NCI-H1930 (cell line): ENCODE data around the gene MRPL44.

Experiments used
- DNase-seq, 2 experiments: peaks; one replicate each; lab custom pipeline; 2025; lab: John Stamatoyannopoulos, UW

MRPL44 gene

DNA sequence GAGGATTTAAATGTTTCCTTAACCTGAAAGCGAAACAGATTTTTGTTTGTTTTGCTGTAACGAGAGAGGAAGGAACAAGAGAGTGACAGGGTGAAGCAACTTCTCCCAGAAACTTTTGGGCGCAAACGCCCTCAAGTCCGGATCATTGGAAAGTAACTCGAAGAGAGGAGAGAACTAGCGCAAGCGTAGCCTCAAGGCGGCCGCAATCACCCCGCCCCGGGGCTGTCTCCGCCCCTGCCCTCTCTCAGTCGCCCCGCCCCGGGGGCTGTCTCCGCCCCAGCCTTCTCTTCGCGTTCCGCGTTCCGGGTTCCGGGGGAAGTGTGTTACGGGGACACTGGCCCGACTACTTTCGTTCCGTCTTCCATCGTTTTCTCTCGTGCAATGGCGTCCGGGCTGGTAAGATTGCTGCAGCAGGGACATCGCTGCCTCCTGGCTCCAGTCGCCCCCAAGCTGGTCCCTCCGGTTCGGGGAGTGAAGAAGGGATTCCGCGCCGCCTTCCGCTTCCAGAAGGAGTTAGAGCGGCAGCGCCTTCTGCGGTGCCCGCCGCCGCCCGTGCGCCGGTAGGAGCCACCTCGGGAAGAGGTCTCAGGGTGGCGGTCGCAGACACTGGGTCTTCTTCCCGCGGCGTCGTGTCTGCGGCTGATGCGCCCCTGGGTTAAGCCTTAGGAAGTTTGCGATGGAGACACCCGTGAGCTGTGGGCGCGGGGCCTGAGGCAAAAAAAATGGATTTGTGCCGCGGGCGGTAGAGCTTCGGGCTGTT is at the start of gene MRPL44:
Gene MRPL44 (plus strand): TSS at position 372 of the 760 bp plus-strand sequence. CDS start 10 bp downstream, at position 382.
- peak; percentile 82 to 92 for DNase-seq

DNA sequence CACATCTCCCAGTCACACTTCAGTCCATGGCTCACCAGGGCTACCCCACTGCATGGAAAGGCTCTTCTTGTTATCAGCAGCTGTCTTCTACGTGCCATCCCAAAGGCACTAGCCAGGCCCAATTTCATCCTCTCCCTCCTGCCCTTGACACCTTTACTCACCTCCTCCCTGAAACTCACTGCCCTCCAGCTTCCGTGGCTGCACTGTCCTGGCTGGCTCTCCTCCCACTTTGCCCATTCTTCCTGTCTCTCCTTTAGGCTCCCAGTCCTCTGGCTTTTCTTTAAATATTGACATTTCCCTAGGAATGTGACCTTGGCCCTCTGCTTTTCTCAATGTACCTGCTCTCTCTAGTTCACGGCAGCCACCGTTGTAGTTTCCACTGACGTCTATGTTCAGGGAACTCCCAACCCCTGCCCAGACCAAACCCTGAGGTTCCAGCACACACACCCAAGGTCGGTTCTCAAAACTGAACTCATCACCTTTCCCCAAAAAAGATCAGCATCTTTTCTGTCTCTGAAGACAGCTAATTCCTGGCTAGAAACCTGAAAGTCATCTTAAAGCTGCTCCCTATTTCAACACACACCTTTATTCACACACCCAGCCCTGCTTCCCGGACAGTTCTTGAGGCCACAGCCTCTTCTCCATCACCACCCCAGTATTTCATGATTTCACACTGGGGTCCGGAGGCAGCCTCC is 48.8 kb upstream of the MRPL44 start:
- DNase-seq = no peak

GRCh38 chr2:223909001-223909741 is 48.1 kb upstream of the MRPL44 start:
- no peak for DNase-seq

DNA sequence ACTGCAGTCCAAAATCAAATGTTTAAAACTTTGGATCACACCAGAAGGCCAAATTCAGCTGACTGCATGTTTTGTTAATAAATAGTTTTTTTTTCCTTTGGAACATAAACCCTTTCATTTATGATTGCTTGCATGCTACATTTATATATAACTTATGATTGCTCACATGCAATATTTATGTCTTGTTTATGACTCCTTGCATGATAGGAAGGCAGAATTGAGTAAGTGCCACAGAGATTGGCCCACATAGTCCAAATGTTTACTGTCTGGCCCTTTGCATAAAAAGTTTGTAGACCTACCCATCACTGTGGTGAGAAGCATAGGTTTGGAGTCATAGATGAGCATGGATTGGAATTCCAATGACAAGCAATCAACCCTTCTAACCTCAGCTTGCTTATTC is 42.9 kb upstream of the MRPL44 start:
- DNase-seq = no peak

DNA sequence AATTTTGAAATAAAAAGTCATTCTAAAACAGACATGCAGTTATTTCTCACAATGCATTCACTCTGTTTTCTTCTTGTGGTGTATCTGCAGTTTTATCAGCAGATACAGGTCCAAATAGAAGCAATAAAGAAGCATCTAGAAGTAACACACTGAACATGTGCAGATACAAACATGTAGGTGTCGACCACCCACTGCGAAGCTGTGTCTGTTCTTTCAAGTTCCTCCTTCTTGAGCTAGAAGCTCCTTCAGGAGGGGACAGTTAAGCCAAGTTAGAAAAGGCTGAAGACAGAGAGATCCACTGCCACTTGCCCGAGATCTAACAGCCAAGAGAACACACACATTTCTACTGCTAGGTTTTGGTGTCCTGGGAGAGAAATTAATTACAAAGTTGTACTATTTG is 42.2 kb upstream of the MRPL44 start:
- DNase-seq = no peak

DNA sequence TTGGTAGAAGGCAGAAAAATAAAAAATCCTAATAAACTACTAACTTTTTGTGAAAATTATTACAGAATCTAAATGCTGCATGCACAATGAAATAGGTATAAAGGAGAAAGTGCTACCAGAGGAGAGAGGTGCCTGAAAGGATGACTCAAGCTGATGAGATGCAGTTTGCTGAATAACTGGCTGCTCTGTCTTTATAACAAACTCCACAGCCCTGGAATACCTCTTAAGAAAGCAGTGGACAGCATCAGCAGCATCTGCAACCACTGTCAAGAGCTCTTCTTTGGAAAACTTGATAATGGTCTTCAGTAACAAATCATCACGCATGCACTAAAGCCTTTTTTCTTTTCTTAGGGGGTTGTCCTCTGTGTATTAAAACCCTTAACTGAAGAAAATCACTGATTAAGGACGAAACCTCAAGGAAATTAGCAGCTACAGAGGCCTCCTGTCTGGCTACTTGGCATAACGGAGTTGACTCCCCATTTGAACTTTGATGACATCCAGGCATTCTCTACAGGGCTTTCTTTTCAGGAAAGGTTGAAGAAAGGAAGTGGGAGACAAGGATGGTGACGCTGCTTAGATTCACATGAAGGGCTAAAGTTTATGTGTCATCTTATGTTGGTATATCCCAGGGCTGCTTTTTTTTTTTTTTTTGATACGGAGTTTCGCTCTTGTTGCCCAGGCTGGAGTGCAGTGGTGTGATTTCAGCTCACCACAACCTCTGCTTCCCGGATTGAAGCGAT is 40.9 kb upstream of the MRPL44 start:
- no peak for DNase-seq

DNA sequence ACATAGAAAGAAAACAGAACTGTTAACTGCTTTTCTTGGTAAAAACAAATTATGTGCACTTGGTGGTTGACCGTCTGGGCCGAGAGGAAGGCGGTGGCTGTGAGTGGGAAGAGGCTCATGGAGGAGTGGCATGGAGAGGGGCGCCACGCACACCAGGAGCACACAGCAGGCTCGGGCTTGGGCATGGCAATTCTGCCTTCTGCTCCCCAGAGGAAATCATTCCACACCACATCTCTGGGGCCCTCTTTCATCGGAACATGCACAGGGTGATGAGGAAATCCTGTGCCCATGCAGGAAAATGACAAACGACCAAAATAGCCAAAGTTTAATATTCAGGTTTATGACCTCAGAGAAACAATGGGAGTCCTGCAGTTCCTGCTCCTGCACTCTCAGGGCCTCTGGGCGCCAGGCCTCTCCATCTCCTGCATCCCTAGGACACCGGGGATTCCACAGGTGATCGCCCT is 38.6 kb upstream of the MRPL44 start:
- DNase-seq = no peak

GRCh38 chr2:223920109-223920508 is 37.2 kb upstream of the MRPL44 start:
- no peak for DNase-seq

DNA sequence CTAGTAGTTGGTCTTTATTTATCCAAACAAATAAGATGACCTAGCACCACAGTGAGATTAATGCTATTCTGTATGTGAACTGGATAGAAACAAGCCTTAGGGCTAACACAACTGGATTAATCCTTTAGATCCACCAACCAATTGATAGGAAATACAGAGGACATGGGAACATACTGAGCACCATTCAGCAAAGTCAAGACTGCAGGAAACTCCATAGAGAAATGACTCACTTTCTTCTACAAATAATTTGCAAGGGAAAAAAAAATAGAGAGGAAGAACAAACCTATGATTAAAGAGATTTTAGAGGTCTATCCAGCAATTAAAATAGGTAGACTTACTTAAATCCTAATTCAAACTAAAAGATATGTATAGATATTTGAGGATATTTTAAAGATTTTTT is 36.1 kb upstream of the MRPL44 start:
- DNase-seq = no peak

DNA sequence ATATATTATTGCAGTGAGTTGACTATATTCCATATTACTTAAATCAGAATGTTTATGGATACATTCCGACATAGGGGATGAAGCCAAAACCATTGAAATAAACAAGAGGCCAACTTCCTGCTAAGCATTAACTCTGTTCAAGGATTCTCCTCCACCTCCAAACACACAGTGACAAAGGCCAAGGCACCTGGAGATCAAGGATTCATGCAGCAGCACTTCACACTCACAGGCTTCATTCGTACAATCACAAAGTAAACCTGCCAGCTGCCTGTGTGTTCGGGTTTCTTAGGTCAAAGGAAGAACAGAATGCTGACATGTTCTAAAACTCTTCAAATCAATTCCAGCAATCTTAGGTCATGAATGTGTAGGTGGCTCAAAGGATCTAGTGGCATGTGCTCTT is 35.0 kb upstream of the MRPL44 start:
- no peak for DNase-seq

DNA sequence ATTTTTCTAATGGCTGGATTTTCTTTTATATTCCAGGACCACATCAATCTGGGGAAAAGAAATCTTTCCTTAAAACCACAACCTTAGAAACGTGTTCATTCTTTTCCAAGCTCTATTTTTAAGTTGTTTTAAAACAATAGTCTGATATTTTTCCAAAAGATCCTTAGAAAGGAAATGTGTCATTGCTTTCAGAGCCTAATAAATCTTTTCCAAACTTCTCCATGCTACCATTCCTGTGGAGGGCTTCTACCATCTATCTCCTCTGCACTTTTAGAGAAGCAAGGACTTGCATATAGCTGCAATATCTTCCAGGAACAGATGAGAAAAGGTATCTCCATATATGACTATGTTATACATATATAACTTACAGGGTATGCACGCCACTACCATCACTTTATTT is 33.3 kb upstream of the MRPL44 start:
- DNase-seq = no peak

- no peak for DNase-seq
Measured at GRCh38 chr2:223925106-223925505, 32.2 kb upstream of the MRPL44 start.

DNA sequence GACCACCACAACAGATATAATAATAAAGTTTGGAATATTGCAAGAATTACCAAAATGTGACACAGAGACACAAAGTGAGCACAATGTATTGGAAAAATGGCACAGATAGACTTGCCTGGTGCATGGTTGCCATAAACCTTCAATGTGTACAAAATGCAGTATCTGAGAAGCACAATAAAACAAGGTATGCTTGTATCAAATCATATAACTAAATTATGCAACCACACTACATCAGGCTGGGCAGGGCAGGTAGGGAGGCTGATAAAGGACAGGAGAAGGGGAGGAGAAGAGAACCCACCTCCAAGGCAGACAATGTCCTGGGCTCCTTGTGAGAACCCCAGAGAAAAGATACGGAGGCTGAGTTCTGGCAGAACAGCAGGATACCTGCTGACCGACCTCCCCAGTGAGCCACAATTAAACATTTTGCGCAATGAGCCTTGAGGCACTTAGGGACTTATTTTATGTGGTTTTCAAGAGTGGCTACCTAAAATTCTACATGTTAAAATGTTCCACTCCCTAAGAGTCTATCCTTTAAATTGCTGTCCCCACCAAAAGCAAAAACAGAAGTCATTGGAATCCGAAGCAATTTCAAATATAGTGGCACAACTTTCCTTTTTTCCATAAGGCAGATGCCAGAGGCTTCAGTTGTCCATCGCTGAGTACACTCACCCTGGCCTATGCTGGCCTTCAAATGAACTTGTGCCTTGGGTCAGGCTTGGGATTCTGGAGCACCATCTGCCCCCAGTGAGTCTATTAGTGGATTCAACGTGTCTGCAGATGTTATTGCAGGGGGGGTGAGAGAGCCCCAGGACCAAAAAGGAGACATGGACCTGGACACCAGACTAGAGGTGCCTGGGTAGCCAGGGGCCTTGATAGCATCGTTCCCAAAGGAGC is 28.9 kb upstream of the MRPL44 start:
- no peak for DNase-seq

- DNase-seq = no peak
Measured at GRCh38 chr2:223929571-223930102, 27.6 kb upstream of the MRPL44 start.

DNA sequence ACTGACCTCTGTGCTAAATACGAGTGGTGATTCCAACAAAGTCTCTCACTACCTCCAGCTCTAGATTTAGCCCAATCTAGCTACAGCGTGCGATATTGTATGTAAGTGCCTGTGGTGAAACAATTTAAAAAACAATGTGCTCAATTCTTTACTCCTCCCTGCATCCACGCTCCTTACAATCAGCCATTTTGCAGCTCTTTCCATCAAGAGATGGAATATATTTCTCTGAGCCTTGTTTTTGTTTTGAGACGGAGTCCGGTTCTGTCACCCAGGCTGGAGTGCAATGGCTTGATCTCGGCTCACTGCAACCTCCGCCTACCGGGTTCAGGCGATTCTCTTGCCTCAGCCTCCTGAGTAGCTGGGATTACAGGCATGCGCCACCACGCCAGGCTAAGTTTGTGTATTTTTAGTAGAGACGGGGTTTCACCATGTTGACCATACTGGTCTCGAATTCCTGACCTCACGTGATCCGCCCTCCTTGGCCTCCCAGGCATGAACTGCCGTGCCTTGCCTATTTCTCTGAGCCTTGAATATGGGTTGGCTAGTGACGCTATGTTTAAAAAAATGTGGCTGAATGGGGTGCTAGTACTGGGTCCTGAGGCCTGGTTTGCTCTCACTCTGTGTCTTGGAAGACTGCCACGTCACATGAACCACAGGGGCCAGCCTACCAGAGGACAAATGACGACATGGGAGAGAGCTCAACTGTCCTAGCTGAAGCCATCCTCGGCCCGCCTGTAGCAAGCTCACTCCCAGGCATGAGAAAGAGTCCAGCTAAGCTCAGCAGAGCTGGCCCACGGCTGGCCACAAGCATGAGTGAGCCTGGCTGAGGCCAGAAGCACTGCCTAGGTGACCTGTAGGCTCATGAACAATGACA is 26.9 kb upstream of the MRPL44 start:
- DNase-seq = no peak

GRCh38 chr2:223932816-223933800 is 24.2 kb upstream of the MRPL44 start:
- no peak for DNase-seq

DNA sequence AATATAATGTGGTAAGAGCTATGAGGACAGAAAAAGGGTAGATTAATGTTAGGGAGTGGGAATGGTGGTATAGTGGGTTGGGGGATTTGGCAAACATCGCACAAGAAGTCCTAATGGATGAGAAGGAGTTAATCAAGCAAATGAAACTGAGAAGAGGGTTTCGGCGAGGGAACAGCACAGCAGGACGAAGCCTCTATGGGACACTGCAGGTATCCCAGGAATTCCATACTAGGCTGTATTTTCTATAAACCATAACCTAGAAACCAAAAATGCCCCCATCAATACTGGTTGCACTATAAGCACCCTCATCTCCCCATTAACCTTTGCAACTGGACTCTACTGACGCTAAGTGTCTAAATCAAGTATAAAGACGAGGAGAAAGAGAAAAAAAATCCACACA is 22.4 kb upstream of the MRPL44 start:
- DNase-seq = no peak

DNA sequence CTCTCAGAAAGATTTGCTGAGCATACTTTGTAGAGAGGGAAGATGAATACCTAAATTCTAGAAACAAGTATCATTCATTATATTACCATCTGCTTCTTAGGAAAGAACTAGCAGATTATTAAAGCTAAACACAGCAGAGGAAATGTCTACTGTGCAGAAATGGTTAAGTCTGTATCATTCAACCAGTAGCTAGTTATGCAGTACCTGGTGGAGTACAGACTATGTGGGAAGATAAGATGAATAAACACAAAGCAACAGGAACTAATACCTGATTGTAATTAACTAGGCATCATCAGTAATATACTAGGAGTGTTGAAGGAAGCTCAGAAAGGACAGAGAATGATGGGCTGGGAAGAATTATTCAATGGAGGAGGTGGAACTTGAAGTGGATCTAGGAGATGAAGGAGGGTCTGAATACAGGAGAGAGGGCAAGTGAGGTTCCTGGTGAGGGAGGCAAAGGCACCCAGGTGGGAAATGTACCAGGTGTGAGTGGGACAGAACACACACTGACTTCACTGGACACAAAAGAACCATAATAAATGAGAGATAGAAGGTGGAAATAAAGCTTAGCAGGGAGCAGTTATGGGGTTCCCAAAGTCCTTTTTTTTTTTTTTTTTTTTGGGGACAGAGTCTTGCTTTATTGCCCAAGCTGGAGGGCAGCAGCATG is 21.7 kb upstream of the MRPL44 start:
- no peak for DNase-seq
